ENCODE data around the gene NUTF2. TPM values are rescaled to one million over a fixed set of nuclear protein-coding genes. Genes with fewer than 3 reads are reported as not detected.
A peak's percentile ranks its signal among the peaks of the same experiment; 100 is the strongest.

NUTF2 gene
- total and polyA plus RNA-seq, 2 donors (not counting 1 experiment from before 2014, with no cell fraction given): 50.1 to 87.3 TPM

- intact Hi-C loops (cut with micrococcal nuclease): loop anchor here (2.0 to 10.0 kb wide), 3 partner anchors 46 to 1092 kb away; partner anchors contain the start of genes DYNC1LI2, PSKH1 and TMEM208
- no peak for DNase-seq
- Histone ChIP-seq H3K4me3 (ENCODE audit: control extremely low read depth in 1 of 5, extremely low read depth in 1 of 5, insufficient read depth in 1 of 5, low read depth in 2 of 5, low read length in 4 of 5) (peak within 1 kb of the TSS; percentile 64 to 92 (median 85)), H2AFZ (ENCODE audit: insufficient read depth, low read depth, low read length, poor library complexity, severe bottlenecking) (peak within 1 kb of the TSS; percentile 93), H3K4me1 (ENCODE audit: control insufficient read depth in 2 of 2, insufficient read depth in 2 of 2, low read length in 2 of 2) (peaks cover 35 to 49% of the 10 kb centered on the region in 2 donors), H3K79me2 (ENCODE audit: control insufficient read depth, insufficient read depth, low read length) (peaks cover 74% of the 10 kb centered on the region), H3K9me3 (ENCODE audit: control extremely low read depth in 1 of 3, control insufficient read depth in 2 of 3, insufficient read depth in 1 of 3, low read length in 2 of 3) (peaks cover 0 to 5% (median 0%) of the 10 kb centered on the region in 3 donors), H3K27me3 (replicated peaks in 1 of 4; ENCODE audit: control extremely low read depth in 1 of 4, control insufficient read depth in 3 of 4, insufficient read depth in 4 of 4, low read length in 3 of 4) (no peaks in the 10 kb centered on the region), H3K4me2 (replicated peaks; ENCODE audit: low read depth, low read length, poor library complexity, severe bottlenecking) (peak within 1 kb of the TSS; percentile 97), H3K27ac (ENCODE audit: low read length in 2 of 2) (peak within 1 kb of the TSS; percentile 54 to 81), H3K9ac (ENCODE audit: low read length) (peak within 1 kb of the TSS; percentile 85), H3K36me3 (replicated peaks in 1 of 2; ENCODE audit: control extremely low read depth in 1 of 2, control insufficient read depth in 1 of 2, extremely low read depth in 1 of 2, insufficient read depth in 2 of 2, low read length in 1 of 2) (no peaks in the 10 kb centered on the region), H4K20me1 (ENCODE audit: control insufficient read depth, insufficient read depth, low read length, poor library complexity, severe bottlenecking) (peaks cover 41% of the 10 kb centered on the region)
- Mint-ChIP-seq H3K27me3 (no peaks in the 10 kb centered on the region), H3K4me3 (peak within 1 kb of the TSS; percentile 92), H3K27ac (peak within 1 kb of the TSS; percentile 91), H3K9me3 (ENCODE audit: insufficient read depth) (no peaks in the 10 kb centered on the region), H3K4me1 (peaks cover 46% of the 10 kb centered on the region)
- CTCF ChIA-PET: interaction anchor here (1.4 to 3.5 kb wide), 3 partner anchors 31 to 175 kb away, joined by 7 to 12 read pairs (median 8); no protein-coding TSS in a partner anchor
- under 1% methylated on average over 58 of the region's 62 CpGs for WGBS (ENCODE audit: insufficient coverage)
- POLR2A ChIA-PET: interaction anchor here (2.0 kb wide), 1 partner anchor 41 kb away, joined by 11 read pairs; the partner anchor contains the start of genes RANBP10 and TSNAXIP1
- peak; percentile 38 for ATAC-seq (ENCODE audit: low read depth)
- TF ChIP-seq, protein P1, sequence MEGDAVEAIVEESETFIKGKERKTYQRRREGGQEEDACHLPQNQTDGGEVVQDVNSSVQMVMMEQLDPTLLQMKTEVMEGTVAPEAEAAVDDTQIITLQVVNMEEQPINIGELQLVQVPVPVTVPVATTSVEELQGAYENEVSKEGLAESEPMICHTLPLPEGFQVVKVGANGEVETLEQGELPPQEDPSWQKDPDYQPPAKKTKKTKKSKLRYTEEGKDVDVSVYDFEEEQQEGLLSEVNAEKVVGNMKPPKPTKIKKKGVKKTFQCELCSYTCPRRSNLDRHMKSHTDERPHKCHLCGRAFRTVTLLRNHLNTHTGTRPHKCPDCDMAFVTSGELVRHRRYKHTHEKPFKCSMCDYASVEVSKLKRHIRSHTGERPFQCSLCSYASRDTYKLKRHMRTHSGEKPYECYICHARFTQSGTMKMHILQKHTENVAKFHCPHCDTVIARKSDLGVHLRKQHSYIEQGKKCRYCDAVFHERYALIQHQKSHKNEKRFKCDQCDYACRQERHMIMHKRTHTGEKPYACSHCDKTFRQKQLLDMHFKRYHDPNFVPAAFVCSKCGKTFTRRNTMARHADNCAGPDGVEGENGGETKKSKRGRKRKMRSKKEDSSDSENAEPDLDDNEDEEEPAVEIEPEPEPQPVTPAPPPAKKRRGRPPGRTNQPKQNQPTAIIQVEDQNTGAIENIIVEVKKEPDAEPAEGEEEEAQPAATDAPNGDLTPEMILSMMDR (IDR thresholded peaks at IDR 0.05): no peak
- no peak for TF ChIP-seq EZH2 (IDR thresholded peaks at IDR 0.05; ENCODE audit: borderline replicate concordance, insufficient read depth, low read depth, low read length, poor library complexity, severe bottlenecking)
These were observed 530 bp downstream of the NUTF2 start, which contains the start of gene CENPT for GRCh38 chr16:67847064-67847861. CENPT (minus strand) TSS chr16:67847693; CDS start chr16:67833859, 13,834 bp downstream.
